GM23338 (cell line): ENCODE results near the gene SUGP1. TPM values are rescaled to one million over a fixed set of nuclear protein-coding genes. Genes with fewer than 3 reads are reported as not detected.

ENCODE experiments used
- ATAC-seq: fragments of 200-7000 bp; cut with Tn5 transposase; 3 replicates; pipeline ENCODE4 v1.9.1; 2020
- DNase-seq: peaks from one replicate; pipeline ENCODE4 v3.0.0-alpha.2; 2015; ENCODE audit warnings: low spot score
- H2AFZ ChIP-seq: fragments of 200-600 bp; sonication (generic); 2 replicates; pipeline ENCODE4 v1.8.0; 2016; ENCODE audit warnings: antibody characterized with exemption, mild to moderate bottlenecking, moderate library complexity
- H3F3A ChIP-seq: fragments of 200-600 bp; sonication (generic); replicated peaks from 2 replicates; pipeline ENCODE4 v1.8.0; 2017; ENCODE audit warnings: antibody characterized with exemption, mixed run types, low read depth
- H3K27ac ChIP-seq: fragments of 200-600 bp; sonication (generic); 2 replicates; pipeline ENCODE4 v1.6.1; 2016; ENCODE audit warnings: low read depth
- H3K27me3 ChIP-seq: fragments of 200-600 bp; sonication (generic); 2 replicates; pipeline ENCODE4 v1.8.0; 2016; ENCODE audit warnings: mild to moderate bottlenecking, mixed run types, moderate library complexity; ENCODE audit not compliant: insufficient read depth
- H3K36me3 ChIP-seq: fragments of 200-600 bp; sonication (generic); 2 replicates; pipeline ENCODE4 v1.8.0; 2016; ENCODE audit warnings: mild to moderate bottlenecking; ENCODE audit not compliant: insufficient read depth
- H3K4me1 ChIP-seq: fragments of 200-600 bp; sonication (generic); 2 replicates; pipeline ENCODE4 v1.8.0; 2016; ENCODE audit warnings: mild to moderate bottlenecking, moderate library complexity; ENCODE audit not compliant: insufficient read depth
- H3K4me2 ChIP-seq: fragments of 200-600 bp; sonication (generic); 2 replicates; pipeline ENCODE4 v1.7.1; 2017; ENCODE audit warnings: mixed run types
- H3K4me3 ChIP-seq: fragments of 200-600 bp; sonication (generic); 2 replicates; pipeline ENCODE4 v1.6.1; 2016; ENCODE audit warnings: mixed run types
- H3K79me2 ChIP-seq: fragments of 200-600 bp; sonication (generic); replicated peaks from 2 replicates; pipeline ENCODE4 v1.8.0; 2017; ENCODE audit warnings: mild to moderate bottlenecking; ENCODE audit not compliant: insufficient read depth
- H3K9me2 ChIP-seq: fragments of 200-600 bp; sonication (generic); 2 replicates; pipeline ENCODE4 v1.8.0; 2017; ENCODE audit not compliant: insufficient read depth
- H4K20me1 ChIP-seq: fragments of 200-600 bp; sonication (generic); replicated peaks from 2 replicates; pipeline ENCODE4 v1.8.0; 2017; ENCODE audit warnings: mild to moderate bottlenecking; ENCODE audit not compliant: insufficient read depth
- H3K27ac Mint-ChIP-seq: 2 replicates; pipeline ENCODE4 v1.8.0; 2020; ENCODE audit warnings: inconsistent platforms, mild to moderate bottlenecking, moderate library complexity, mixed read lengths
- H3K27me3 Mint-ChIP-seq: 3 replicates; pipeline ENCODE4 v1.8.0; 2022; ENCODE audit warnings: low read depth, mild to moderate bottlenecking, moderate library complexity, mixed read lengths, inconsistent platforms; ENCODE audit not compliant: insufficient read depth, poor library complexity
- H3K36me3 Mint-ChIP-seq: 3 replicates; pipeline ENCODE4 v1.8.0; 2021; ENCODE audit warnings: low read depth, mild to moderate bottlenecking, inconsistent platforms, moderate library complexity, mixed read lengths
- H3K4me1 Mint-ChIP-seq: 3 replicates; pipeline ENCODE4 v1.8.0; 2020; ENCODE audit warnings: mild to moderate bottlenecking, inconsistent platforms, mixed read lengths
- H3K4me3 Mint-ChIP-seq: 3 replicates; pipeline ENCODE4 v1.8.0; 2021; ENCODE audit warnings: moderate library complexity, mild to moderate bottlenecking, inconsistent platforms, mixed read lengths
- H3K9me3 Mint-ChIP-seq: 3 replicates; pipeline ENCODE4 v1.8.0; 2020; ENCODE audit warnings: moderate library complexity, mild to moderate bottlenecking, inconsistent platforms, mixed read lengths
- EZH2 ChIP-seq: fragments of 200-600 bp; sonication (generic); IDR thresholded peaks from one replicate; pipeline ENCODE4 v1.8.0; 2017; ENCODE audit warnings: antibody characterized with exemption, mild to moderate bottlenecking, low read depth; ENCODE audit not compliant: unreplicated experiment
- JUNB ChIP-seq: IDR thresholded peaks from one replicate; pipeline ENCODE4 v1.6.1; 2016; ENCODE audit warnings: antibody characterized with exemption; ENCODE audit not compliant: unreplicated experiment
- NANOG ChIP-seq: IDR thresholded peaks from 2 replicates; pipeline ENCODE4 v1.6.1; 2016; ENCODE audit warnings: antibody characterized with exemption, borderline replicate concordance
- REST ChIP-seq: IDR thresholded peaks from one replicate; pipeline ENCODE4 v1.6.1; 2018; ENCODE audit warnings: antibody characterized with exemption; ENCODE audit not compliant: unreplicated experiment
- ZNF114 ChIP-seq: fragments of 250-450 bp; sonication (Bioruptor Pico); IDR thresholded peaks from 2 replicates; pipeline ENCODE4 v1.5.0; 2020; ENCODE audit warnings: mild to moderate bottlenecking, moderate library complexity
- ZNF331 ChIP-seq: fragments of 250-450 bp; sonication (Bioruptor Pico); IDR thresholded peaks from 2 replicates; pipeline ENCODE4 v1.5.0; 2020; ENCODE audit warnings: low read depth, mild to moderate bottlenecking, moderate library complexity
- ZNF462 ChIP-seq: fragments of 250-450 bp; sonication (Bioruptor Pico); IDR thresholded peaks from 2 replicates; pipeline ENCODE4 v1.5.0; 2020; ENCODE audit warnings: mild to moderate bottlenecking, moderate library complexity
- polyA plus RNA-seq: library from polyadenylated mRNA; unstranded; fragments of >200 nt; fragmentation: Nextera tagmentation; extraction: Ambion mirVana; gene quantifications from 2 replicates; pipeline ENCODE4 v1.2.1, GENCODE V29; 2016
- total RNA-seq: library from RNA; depleted of rRNA; stranded (reverse); fragments of >200 nt; shearing (Covaris generic); gene quantifications from 2 replicates; pipeline ENCODE4 v1.2.3, GENCODE V29; 2014

The SUGP1 gene
- total and polyA plus RNA-seq, 2 experiments from 2014 or later, result 38.6 to 61.6 TPM

GRCh38 chr19:19240476-19240875 is 79.8 kb downstream of the SUGP1 start (continued):
- TF ChIP-seq ZNF462 (CRISPR knock-in tag) (no peak), REST (no peak), NANOG (no peak), ZNF114 (CRISPR knock-in tag) (no peak), EZH2 (no peak)

GRCh38 chr19:19239675-19240074 is 80.6 kb downstream of the SUGP1 start:
- no peaks in the 10 kb centered on the region for H3K36me3 ChIP-seq
- H3K27ac ChIP-seq, result no peak overlapping the region
- H3K27me3 Mint-ChIP-seq, result peaks cover 7% of the 10 kb centered on the region
- peaks cover 9% of the 10 kb centered on the region; the same call in 2 of the 3 replicates for H3K36me3 Mint-ChIP-seq
- H4K20me1 ChIP-seq, result no peaks in the 10 kb centered on the region
- H3F3A ChIP-seq, result no peaks in the 10 kb centered on the region
- ATAC-seq, result no peak
- DNase-seq, result no peak
- no peaks in the 10 kb centered on the region for H3K4me1 Mint-ChIP-seq
- no peaks in the 10 kb centered on the region for H3K79me2 ChIP-seq
- peaks cover 17% of the 10 kb centered on the region for H3K9me3 Mint-ChIP-seq
- no peak overlapping the region for H3K4me3 ChIP-seq
- no peak overlapping the region for H3K4me2 ChIP-seq
- H3K4me3 Mint-ChIP-seq, result no peak overlapping the region
- H2AFZ ChIP-seq, result no peak overlapping the region
- no peaks in the 10 kb centered on the region for H3K27me3 ChIP-seq
- no peak overlapping the region for H3K27ac Mint-ChIP-seq
- peaks cover 4% of the 10 kb centered on the region; the same call in 1 of the 2 replicates for H3K9me2 ChIP-seq
- no peaks in the 10 kb centered on the region for H3K4me1 ChIP-seq
- TF ChIP-seq REST (no peak), NANOG (no peak), ZNF331 (CRISPR knock-in tag) (no peak), JUNB (no peak), ZNF114 (CRISPR knock-in tag) (no peak)
